Activated naive CD8-positive, alpha-beta T cell treated with anti-CD3 and anti-CD28 coated beads, Interleukin-2, amount 10 ng/mL, durations not matched to agents 7 days and 5 days (primary cell): Measurements from ENCODE around the gene FAM107A. TPM values are rescaled to one million over a fixed set of nuclear protein-coding genes. Genes with fewer than 3 reads are reported as not detected.

ENCODE experiments used
- ATAC-seq: fragments of 150-1000 bp; cut with Tn5 transposase; one replicate; pipeline ENCODE4 v1.10.0; 2021; ENCODE audit warnings: low read depth, moderate library complexity
- POLR2A ChIA-PET: fragments of 350-600 bp; sonication (Branson Sonifier 250); formaldehyde crosslinking; loops from one replicate; lab custom pipeline; 2021; ENCODE audit warnings: antibody characterized with exemption; lab: Charles Lee
- DNase-seq: peaks from one replicate; pipeline ENCODE4 v3.0.0; 2021
- H3K27ac Mint-ChIP-seq: one replicate; pipeline ENCODE4 v1.8.0; 2022; ENCODE audit warnings: mild to moderate bottlenecking, mixed read lengths
- H3K27me3 Mint-ChIP-seq: one replicate; pipeline ENCODE4 v1.8.0; 2022; ENCODE audit warnings: mild to moderate bottlenecking, moderate library complexity, mixed read lengths
- H3K36me3 Mint-ChIP-seq: one replicate; pipeline ENCODE4 v1.8.0; 2021; ENCODE audit warnings: mild to moderate bottlenecking, mixed read lengths
- H3K4me1 Mint-ChIP-seq: one replicate; pipeline ENCODE4 v1.8.0; 2021; ENCODE audit warnings: mixed read lengths
- H3K4me3 Mint-ChIP-seq: one replicate; pipeline ENCODE4 v1.8.0; 2022; ENCODE audit warnings: mild to moderate bottlenecking, moderate library complexity, mixed read lengths
- H3K9me3 Mint-ChIP-seq: one replicate; pipeline ENCODE4 v1.8.0; 2021; ENCODE audit warnings: mixed read lengths
- total RNA-seq, 2 experiments: library from RNA; stranded (reverse); gene quantifications; one replicate each; pipeline ENCODE4 v1.2.3, GENCODE V29; 2021

The FAM107A gene
- total RNA-seq, 2 experiments from 2014 or later = not detected

- ATAC-seq = no peak
- no peaks in the 10 kb centered on the region for H3K36me3 Mint-ChIP-seq
- peaks cover 23% of the 10 kb centered on the region for H3K27me3 Mint-ChIP-seq
- POLR2A ChIA-PET = no interaction called here
- no peak overlapping the region for H3K4me3 Mint-ChIP-seq
- H3K27ac Mint-ChIP-seq = no peak overlapping the region
- H3K9me3 Mint-ChIP-seq = no peaks in the 10 kb centered on the region
- DNase-seq = no peak
- peaks cover 4% of the 10 kb centered on the region for H3K4me1 Mint-ChIP-seq
Observed at GRCh38 chr3:58608648-58609047, 31.5 kb upstream of the FAM107A start.

GRCh38 chr3:58607816-58608215 is 30.6 kb upstream of the FAM107A start:
- Mint-ChIP-seq H3K27ac (no peak overlapping the region), H3K36me3 (no peaks in the 10 kb centered on the region), H3K9me3 (no peaks in the 10 kb centered on the region), H3K27me3 (peaks cover 27% of the 10 kb centered on the region), H3K4me1 (peaks cover 4% of the 10 kb centered on the region), H3K4me3 (no peak overlapping the region)
- POLR2A ChIA-PET = no interaction called here
- ATAC-seq (no peak), DNase-seq (no peak)

GRCh38 chr3:58606693-58607092 is 29.5 kb upstream of the FAM107A start:
- POLR2A ChIA-PET = no interaction called here
- Mint-ChIP-seq H3K27ac (no peak overlapping the region), H3K27me3 (peaks cover 25% of the 10 kb centered on the region), H3K4me1 (peaks cover 4% of the 10 kb centered on the region), H3K4me3 (no peak overlapping the region), H3K36me3 (no peaks in the 10 kb centered on the region), H3K9me3 (no peaks in the 10 kb centered on the region)
- no peak for DNase-seq
- no peak for ATAC-seq

GRCh38 chr3:58604031-58604430 is 26.8 kb upstream of the FAM107A start:
- no peak overlapping the region for H3K4me3 Mint-ChIP-seq
- H3K27me3 Mint-ChIP-seq = peaks cover 28% of the 10 kb centered on the region
- no peaks in the 10 kb centered on the region for H3K36me3 Mint-ChIP-seq
- peaks cover 2% of the 10 kb centered on the region for H3K4me1 Mint-ChIP-seq
- ATAC-seq (no peak), DNase-seq (no peak)
- no peaks in the 10 kb centered on the region for H3K9me3 Mint-ChIP-seq
- POLR2A ChIA-PET = no interaction called here
- H3K27ac Mint-ChIP-seq = no peak overlapping the region

GRCh38 chr3:58603606-58604005 is 26.4 kb upstream of the FAM107A start:
- POLR2A ChIA-PET = no interaction called here
- Mint-ChIP-seq H3K4me3 (no peak overlapping the region), H3K9me3 (no peaks in the 10 kb centered on the region), H3K36me3 (no peaks in the 10 kb centered on the region), H3K27me3 (peaks cover 28% of the 10 kb centered on the region), H3K4me1 (peaks cover 2% of the 10 kb centered on the region), H3K27ac (no peak overlapping the region)
- ATAC-seq (no peak), DNase-seq (no peak)

- Mint-ChIP-seq H3K9me3 (no peaks in the 10 kb centered on the region), H3K4me1 (no peaks in the 10 kb centered on the region), H3K27ac (no peak overlapping the region), H3K27me3 (peaks cover 8% of the 10 kb centered on the region), H3K4me3 (no peak overlapping the region), H3K36me3 (no peaks in the 10 kb centered on the region)
- DNase-seq (no peak), ATAC-seq (no peak)
- POLR2A ChIA-PET = no interaction called here
Observed at GRCh38 chr3:58597770-58598310, 20.6 kb upstream of the FAM107A start.

- no peak for ATAC-seq
- Mint-ChIP-seq H3K4me3 (no peak overlapping the region), H3K4me1 (no peaks in the 10 kb centered on the region), H3K36me3 (no peaks in the 10 kb centered on the region), H3K27ac (no peak overlapping the region), H3K27me3 (peaks cover 8% of the 10 kb centered on the region), H3K9me3 (no peaks in the 10 kb centered on the region)
- POLR2A ChIA-PET = no interaction called here
- no peak for DNase-seq
Observed at GRCh38 chr3:58596834-58597518, 19.8 kb upstream of the FAM107A start.

- no peaks in the 10 kb centered on the region for H3K9me3 Mint-ChIP-seq
- H3K4me1 Mint-ChIP-seq = no peaks in the 10 kb centered on the region
- no peak overlapping the region for H3K27ac Mint-ChIP-seq
- peaks cover 3% of the 10 kb centered on the region for H3K27me3 Mint-ChIP-seq
- ATAC-seq (no peak), DNase-seq (no peak)
- no peak overlapping the region for H3K4me3 Mint-ChIP-seq
- POLR2A ChIA-PET = no interaction called here
- H3K36me3 Mint-ChIP-seq = no peaks in the 10 kb centered on the region
Observed at GRCh38 chr3:58594117-58594516, 16.9 kb upstream of the FAM107A start.

GRCh38 chr3:58591517-58592510 is 14.6 kb upstream of the FAM107A start:
- H3K36me3 Mint-ChIP-seq = no peaks in the 10 kb centered on the region
- H3K4me3 Mint-ChIP-seq = no peak overlapping the region
- DNase-seq (no peak), ATAC-seq (no peak)
- H3K4me1 Mint-ChIP-seq = no peaks in the 10 kb centered on the region
- no peaks in the 10 kb centered on the region for H3K9me3 Mint-ChIP-seq
- H3K27me3 Mint-ChIP-seq = peaks cover 18% of the 10 kb centered on the region
- POLR2A ChIA-PET = no interaction called here
- no peak overlapping the region for H3K27ac Mint-ChIP-seq

GRCh38 chr3:58588030-58588614 is 10.9 kb upstream of the FAM107A start:
- peaks cover 14% of the 10 kb centered on the region for H3K4me1 Mint-ChIP-seq
- no peaks in the 10 kb centered on the region for H3K9me3 Mint-ChIP-seq
- ATAC-seq (no peak), DNase-seq (no peak)
- POLR2A ChIA-PET = no interaction called here
- no peaks in the 10 kb centered on the region for H3K36me3 Mint-ChIP-seq
- peaks cover 46% of the 10 kb centered on the region for H3K27me3 Mint-ChIP-seq
- H3K4me3 Mint-ChIP-seq = no peak overlapping the region
- H3K27ac Mint-ChIP-seq = no peak overlapping the region

GRCh38 chr3:58586776-58587192 is 9.6 kb upstream of the FAM107A start:
- Mint-ChIP-seq H3K4me1 (peaks cover 14% of the 10 kb centered on the region), H3K27ac (no peak overlapping the region), H3K36me3 (no peaks in the 10 kb centered on the region), H3K27me3 (peaks cover 47% of the 10 kb centered on the region), H3K4me3 (no peak overlapping the region), H3K9me3 (no peaks in the 10 kb centered on the region)
- DNase-seq (no peak), ATAC-seq (no peak)
- POLR2A ChIA-PET = no interaction called here

GRCh38 chr3:58585994-58586393 is 8.8 kb upstream of the FAM107A start:
- Mint-ChIP-seq H3K9me3 (no peaks in the 10 kb centered on the region), H3K27ac (no peak overlapping the region), H3K27me3 (peaks cover 49% of the 10 kb centered on the region), H3K4me1 (peaks cover 14% of the 10 kb centered on the region), H3K36me3 (no peaks in the 10 kb centered on the region), H3K4me3 (peak overlapping the region; percentile 82)
- ATAC-seq (no peak), DNase-seq (no peak)
- POLR2A ChIA-PET = no interaction called here

- POLR2A ChIA-PET = no interaction called here
- H3K4me1 Mint-ChIP-seq = peaks cover 14% of the 10 kb centered on the region
- H3K36me3 Mint-ChIP-seq = no peaks in the 10 kb centered on the region
Observed at GRCh38 chr3:58585005-58585786, 8.0 kb upstream of the FAM107A start.

More at GRCh38 chr3:58585005-58585786, 8.0 kb upstream of the FAM107A start:
- Mint-ChIP-seq H3K4me3 (peak overlapping the region; percentile 82), H3K9me3 (no peaks in the 10 kb centered on the region), H3K27ac (no peak overlapping the region), H3K27me3 (peaks cover 49% of the 10 kb centered on the region)
- peak; percentile 68 for DNase-seq
- peak; percentile 91 for ATAC-seq
